Vein endothelial cell (primary cell): ENCODE data around the gene TBRG4. TPM values are rescaled to one million over a fixed set of nuclear protein-coding genes. Genes with fewer than 3 reads are reported as not detected.
A peak's percentile ranks its signal among the peaks of the same experiment; 100 is the strongest.

Experiments used
- small RNA-seq: library from RNA; depleted of rRNA; stranded (forward); fragments of <200 nt; gene quantifications from one replicate; pipeline ENCODE3, GENCODE V24; 2012
- total RNA-seq: library from RNA; depleted of rRNA; stranded (reverse); fragments of >200 nt; gene quantifications from 2 replicates; pipeline ENCODE4 v1.2.3, GENCODE V29; 2012

Gene TBRG4
- 55.1 and 61.4 TPM in 2 replicates for total RNA-seq

DNA sequence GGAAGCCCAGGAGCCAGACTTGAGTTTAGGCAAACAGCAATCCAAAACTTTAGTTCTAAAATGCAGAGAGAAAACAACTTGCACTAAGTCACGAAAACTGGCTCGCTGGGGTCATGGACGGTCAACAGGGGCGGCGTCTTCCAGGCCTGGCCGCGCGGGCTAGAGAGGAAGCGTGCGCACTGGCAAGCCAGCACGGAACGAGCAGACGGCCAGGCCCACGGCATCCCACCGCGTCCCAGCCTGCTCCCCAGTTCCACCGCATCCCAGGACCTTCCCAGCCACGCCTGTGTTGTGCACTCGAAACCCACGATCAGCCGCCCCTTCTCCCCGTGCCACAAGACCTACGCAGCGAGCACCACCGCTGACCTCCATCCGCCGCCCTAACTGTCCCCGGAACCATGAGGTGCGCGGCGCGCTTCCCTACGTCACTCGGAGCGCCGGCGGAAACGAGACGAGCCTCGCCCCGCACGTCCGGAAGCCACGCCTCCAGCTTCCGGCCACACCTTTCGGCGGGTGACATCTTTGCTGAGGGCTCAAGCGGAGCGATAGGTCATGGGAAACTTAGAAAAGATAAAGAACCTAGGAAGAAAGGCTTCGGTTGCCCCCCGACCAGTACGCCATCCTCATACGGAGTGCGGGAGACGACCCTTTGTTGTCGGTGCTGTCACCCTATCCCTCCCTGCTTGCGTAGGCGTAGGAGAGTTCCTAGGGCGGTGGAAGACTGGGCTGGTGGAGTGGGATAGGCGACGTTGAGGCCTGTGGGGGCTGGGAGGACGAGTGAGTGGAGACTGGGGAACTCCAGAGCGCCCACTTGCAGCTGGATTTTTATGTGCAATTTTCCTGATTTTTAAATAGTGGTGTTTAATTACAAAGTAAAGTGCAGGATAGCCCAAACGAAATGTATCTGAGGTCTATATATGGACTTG, at the start of gene TBRG4:
TBRG4 (minus strand) TSS at position 400 of the 926 bp plus-strand sequence. CDS start 2,460 bp downstream, outside the sequence.

DNA sequence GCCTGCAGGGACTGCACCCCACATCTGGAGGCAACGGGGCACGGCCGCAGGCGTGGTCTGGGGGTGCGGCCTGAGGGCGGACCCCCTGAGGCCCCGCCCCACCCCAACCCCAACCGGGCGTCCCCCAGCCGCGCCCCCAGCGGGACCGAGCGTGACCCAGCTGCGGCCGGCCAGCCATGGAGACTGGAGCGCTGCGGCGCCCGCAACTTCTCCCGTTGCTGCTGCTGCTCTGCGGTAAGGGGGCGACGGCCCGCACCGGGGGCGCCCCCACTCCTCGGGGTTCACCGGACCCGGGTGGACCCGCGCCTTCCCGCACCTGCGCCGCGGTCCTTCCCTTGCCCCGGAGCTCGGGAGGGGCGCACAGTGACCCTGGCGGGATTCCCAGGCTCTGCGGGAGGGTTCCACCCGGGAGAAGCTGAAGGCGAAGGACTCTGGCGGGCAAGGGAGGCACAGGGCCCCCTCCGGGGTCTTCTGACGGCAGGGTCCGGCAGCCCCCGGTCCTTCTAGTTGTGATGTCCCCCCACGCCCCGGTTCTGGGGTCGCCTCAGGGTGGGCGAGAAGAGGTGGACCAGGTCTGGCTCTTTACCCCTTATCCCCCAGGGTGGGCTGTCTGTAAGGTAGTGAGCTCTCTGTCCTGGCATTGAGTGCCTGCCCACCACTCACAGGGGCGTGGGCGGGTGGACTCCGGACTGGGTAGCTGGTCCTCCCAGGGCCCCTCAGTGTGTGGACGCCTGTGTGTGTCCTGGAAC, 46.3 kb upstream of the TBRG4 start, which contains the start of gene RAMP3:
RAMP3 (plus strand) TSS at position 139 of the 749 bp plus-strand sequence; CDS start at position 177, 38 bp downstream.

DNA sequence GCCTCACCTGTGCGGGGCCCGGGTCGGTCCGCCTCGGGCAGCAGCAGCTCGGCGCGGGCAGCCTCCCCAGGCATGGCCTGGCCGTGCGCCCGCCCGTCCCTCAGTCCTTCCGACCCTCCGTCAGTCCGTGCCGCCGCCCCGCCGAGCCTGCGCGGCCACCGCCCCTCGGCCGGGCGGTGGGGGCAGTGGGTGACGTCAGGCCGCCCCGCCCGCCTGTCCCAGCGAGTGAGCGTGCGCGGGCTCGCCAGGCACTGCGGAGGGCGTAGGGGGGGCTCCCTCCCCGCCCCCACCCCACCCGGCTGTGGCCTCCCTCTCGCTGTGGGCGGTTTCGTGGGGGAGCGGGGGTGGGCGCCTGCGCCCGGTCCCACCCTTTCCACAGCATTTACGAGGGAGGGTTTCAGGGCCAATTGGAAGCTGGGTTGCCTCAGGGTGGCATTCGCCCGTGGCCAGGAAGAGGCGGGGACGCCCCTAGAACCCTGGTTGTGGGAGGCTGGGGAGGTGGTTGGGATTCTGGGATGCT, 22.6 kb downstream of the TBRG4 start, which contains the start of gene NACAD:
NACAD (minus strand) TSS at position 149 of the 520 bp plus-strand sequence; CDS start at position 74, 75 bp downstream.

Small RNA genes within 50 kb of the gene (small RNA-seq; reads per million reads assigned to genes)
- gene SNORA5A, result 36.9 reads per million, percentile 98 among the genes with 10 or more reads in this experiment
- gene SNORA5B, result not detected
- gene SNORA5C, result 16.6 reads per million, percentile 97 among the genes with 10 or more reads in this experiment

Other genes starting within 250 kb of the TBRG4 start
- 24.5 and 26.8 TPM in 2 replicates for gene PURB, start 226.2 kb downstream of the TBRG4 start, total RNA-seq
- gene MYO1G, start 132.7 kb downstream of the TBRG4 start, total RNA-seq, result under 0.01 and 0.10 TPM in 2 replicates
- 50.7 and 62.4 TPM in 2 replicates for gene CCM2, start 111.5 kb downstream of the TBRG4 start, total RNA-seq
- 0.76 and 1.6 TPM in 2 replicates for gene NACAD, start 22.7 kb downstream of the TBRG4 start, total RNA-seq
- not detected in 2 replicates for gene RAMP3, start 46.1 kb upstream of the TBRG4 start, total RNA-seq